LNCAP (cell line): ENCODE measurements around the gene VPS13D.

Experiments used
- TF ChIP-seq, protein P1 (sequence below): fragments of 450-650 bp; IDR thresholded peaks from 2 replicates; pipeline ENCODE4 v1.5.1; 2017; ENCODE audit warnings: mild to moderate bottlenecking

VPS13D gene

DNA sequence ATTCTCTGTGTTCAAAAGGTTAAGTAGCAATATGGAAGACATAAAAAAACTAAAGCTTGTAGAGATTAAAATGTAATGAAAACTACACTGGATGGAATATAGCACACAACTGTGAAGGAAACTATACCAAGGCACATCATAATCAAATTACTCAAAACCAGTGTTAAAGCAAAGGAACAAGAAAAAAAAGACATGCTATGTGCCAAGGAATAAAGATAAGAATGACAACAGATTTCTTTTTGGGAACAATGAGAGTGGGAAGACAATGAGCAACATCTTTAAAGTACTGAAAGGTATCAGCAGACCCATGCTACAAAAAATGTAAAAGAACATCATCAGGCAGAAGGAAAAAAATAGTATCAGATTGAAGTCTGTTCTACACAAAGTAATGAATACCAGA is 157.8 kb downstream of the VPS13D start:
- TF ChIP-seq, protein P1, sequence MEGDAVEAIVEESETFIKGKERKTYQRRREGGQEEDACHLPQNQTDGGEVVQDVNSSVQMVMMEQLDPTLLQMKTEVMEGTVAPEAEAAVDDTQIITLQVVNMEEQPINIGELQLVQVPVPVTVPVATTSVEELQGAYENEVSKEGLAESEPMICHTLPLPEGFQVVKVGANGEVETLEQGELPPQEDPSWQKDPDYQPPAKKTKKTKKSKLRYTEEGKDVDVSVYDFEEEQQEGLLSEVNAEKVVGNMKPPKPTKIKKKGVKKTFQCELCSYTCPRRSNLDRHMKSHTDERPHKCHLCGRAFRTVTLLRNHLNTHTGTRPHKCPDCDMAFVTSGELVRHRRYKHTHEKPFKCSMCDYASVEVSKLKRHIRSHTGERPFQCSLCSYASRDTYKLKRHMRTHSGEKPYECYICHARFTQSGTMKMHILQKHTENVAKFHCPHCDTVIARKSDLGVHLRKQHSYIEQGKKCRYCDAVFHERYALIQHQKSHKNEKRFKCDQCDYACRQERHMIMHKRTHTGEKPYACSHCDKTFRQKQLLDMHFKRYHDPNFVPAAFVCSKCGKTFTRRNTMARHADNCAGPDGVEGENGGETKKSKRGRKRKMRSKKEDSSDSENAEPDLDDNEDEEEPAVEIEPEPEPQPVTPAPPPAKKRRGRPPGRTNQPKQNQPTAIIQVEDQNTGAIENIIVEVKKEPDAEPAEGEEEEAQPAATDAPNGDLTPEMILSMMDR: no peak

DNA sequence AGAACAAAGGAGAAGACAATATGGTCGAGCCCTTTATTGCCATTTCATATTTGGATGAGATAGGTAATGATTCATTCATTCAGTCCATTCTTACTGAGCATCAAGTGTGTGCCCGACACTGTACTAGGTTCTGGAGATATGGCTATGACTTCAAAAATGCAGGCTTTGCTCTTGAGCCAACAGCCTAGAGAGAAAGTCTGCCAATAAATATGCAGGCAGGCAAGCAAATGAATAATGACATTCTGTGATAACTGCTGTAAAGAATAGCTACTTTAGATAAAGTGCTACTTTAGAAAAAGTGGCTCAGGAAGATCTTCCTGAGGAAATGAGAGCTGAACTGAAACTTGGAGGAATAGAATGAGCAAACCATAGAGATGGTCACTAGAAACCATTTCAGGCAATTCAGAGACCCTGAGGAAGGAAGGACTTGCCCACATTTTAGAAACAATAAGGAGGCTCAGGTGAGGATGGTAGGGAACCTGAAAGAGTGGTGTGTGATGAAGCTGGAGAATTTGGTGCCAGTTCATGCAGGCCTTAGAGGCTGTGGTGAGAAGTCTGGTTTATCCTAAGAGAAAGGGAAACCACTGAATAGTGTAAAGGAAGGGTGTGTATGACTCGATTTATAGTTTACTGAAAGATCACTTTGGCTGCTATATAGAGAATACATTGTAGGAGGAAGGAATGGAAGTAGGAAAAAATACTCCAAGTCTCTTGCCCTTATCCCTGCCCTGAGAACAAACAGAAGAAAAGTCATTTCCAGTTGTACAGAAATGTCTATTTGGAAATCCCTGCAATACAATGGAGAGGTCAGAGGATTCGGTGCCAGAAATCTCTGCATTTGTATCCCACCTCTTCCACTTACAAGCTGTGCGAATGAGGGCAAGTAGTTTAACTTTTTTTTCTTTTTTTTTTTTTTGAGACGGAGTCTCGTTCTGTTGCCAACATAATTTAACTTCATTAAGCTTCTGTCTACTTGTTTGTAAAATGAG is 167.9 kb downstream of the VPS13D start:
- TF ChIP-seq, protein P1: no peak

DNA sequence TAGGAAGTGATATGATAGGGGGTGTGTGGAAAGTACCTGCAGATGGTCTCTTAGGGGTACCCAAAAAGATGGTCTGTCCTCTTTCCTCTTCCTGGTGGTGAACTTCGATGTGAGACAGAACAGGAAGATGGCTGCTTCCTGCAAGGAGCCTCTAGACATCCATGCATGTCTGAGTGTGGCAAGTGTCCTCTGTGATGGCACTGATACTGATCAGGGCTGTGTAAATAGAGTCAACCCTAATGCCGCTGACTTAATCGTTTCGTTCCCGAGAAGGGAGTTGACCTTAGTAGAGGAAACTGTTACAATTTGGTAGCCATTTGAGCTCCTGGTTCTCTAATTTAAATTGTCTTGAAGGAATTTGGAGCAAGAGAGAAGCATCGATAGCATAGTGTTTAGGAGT is 168.6 kb downstream of the VPS13D start:
- TF ChIP-seq, protein P1: no peak

DNA sequence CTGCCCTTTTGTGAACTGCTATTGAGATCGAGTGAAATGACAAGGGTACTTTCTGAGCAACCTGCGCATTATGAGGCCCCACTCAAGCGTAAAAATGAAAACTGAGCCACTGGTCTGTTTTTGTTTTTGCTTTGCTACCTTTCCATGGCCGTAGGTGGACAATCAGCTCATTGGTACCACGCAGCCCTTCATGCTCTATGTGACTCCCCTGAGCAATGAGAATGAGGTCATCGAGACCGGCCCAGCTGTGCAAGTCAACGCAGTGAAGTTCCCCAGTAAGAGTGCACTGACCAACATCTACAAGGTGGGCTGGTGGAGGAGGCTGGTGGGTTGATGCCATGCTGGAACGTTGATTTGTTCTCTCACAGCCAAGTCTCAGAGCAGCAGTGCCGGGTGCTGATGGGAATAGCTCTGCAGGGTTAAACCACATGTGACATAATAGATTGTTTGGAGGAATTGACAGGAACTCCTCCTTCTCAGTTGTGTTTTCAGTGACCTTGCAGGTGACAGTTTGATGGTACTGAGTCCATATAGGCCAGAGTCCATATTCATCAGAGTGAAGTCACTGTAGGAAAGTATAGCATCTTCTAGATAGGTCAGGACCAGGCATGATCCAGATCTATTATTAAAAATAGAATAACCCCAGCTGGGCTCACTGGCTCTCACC is 170.3 kb downstream of the VPS13D start:
- TF ChIP-seq, protein P1: no peak

DNA sequence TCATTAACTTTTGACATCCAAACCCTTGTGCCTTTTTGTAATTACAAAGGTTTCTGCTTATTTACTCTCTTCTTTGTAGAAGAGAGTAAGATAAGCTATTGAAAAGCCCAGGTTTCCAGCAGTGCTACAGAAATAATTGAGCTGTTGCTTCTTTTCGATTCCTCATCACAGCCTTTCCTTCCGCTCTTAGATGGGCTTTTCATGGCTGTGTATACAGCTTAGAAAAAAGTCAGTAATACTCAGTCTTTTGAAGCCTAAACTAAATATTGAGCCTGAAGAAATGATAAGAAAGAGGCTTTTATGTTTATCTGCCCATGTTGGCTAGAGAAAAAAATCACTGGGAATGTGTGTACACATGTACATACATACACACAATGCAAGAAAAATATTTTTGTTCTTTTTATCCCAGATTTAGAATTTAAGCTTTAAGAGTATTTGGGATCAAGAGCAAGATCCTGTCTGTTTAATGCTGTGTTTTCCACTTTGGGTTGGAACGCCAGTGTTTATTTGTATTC is 172.4 kb downstream of the VPS13D start:
- TF ChIP-seq, protein P1: no peak

DNA sequence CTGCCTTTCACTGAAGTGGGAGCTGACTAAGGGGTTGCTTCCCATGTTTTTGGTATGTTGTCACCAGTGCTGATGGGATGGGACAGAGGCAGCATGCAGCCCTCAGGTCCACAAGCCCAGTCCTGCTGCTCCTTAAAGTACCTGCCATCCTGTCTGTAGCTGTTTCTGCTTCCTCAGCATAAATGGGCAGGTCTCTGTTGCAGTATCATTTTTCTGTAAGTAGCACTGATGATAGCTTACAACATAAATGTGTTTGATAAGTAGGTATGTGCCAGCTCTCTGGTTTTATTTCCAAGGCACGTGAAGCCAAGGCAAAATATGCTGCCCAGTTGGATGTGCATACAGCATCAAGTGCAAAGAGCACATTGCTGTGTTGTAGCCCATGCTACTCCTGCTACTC is 173.0 kb downstream of the VPS13D start:
- TF ChIP-seq, protein P1: no peak

DNA sequence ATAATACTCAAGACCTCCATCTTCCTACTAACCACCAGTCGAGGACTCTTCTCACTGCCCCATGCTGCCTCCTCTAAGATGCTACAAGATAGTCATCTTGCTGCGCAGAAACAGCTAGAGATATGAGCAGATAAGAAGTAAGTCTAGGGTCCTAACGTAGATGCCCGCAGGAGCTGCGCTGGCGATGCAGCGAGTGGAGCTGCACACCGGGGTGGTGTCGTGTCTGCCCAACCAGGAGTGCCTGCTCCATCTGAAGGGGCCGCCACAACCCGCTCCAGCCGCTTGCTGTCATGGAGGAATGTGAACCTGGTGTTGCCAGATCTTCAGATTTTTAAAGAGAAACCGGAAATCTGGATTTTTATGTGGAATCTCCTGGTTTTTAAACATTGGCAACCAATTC is 175.1 kb downstream of the VPS13D start:
- TF ChIP-seq, protein P1: no peak
